KMS-11 (cell line): Measurements from ENCODE around the gene NDUFB7.

ENCODE experiments used
- H2AFZ ChIP-seq: fragments of 200-600 bp; sonication (generic); 2 replicates; pipeline ENCODE4 v1.6.1; 2016; ENCODE audit warnings: antibody characterized with exemption, mixed run types, low read depth
- H3K27ac ChIP-seq: fragments of 200-600 bp; sonication (generic); 2 replicates; pipeline ENCODE4 v1.6.1; 2016; ENCODE audit warnings: mild to moderate bottlenecking, mixed run types
- H3K27me3 ChIP-seq: fragments of 200-600 bp; sonication (generic); 2 replicates; pipeline ENCODE4 v1.6.1; 2017; ENCODE audit warnings: mild to moderate bottlenecking, low read depth, mixed run types, moderate library complexity; ENCODE audit not compliant: insufficient read depth
- H3K36me3 ChIP-seq: fragments of 200-600 bp; sonication (generic); 2 replicates; pipeline ENCODE4 v1.6.1; 2017; ENCODE audit warnings: mild to moderate bottlenecking, mixed run types; ENCODE audit not compliant: insufficient read depth
- H3K4me1 ChIP-seq: fragments of 200-600 bp; sonication (generic); 2 replicates; pipeline ENCODE4 v1.6.1; 2016; ENCODE audit warnings: mild to moderate bottlenecking, low read depth, mixed run types; ENCODE audit not compliant: poor library complexity, severe bottlenecking
- H3K4me2 ChIP-seq: fragments of 200-600 bp; sonication (generic); 2 replicates; pipeline ENCODE4 v1.7.0; 2016; ENCODE audit warnings: mild to moderate bottlenecking, mixed run types
- H3K4me3 ChIP-seq: fragments of 200-600 bp; sonication (generic); IDR thresholded peaks from 2 replicates; pipeline ENCODE4 v1.6.1; 2017; ENCODE audit warnings: low read depth, low read length, mixed read lengths; ENCODE audit not compliant: insufficient read depth
- H3K79me2 ChIP-seq: fragments of 200-600 bp; sonication (generic); 2 replicates; pipeline ENCODE4 v1.6.1; 2016; ENCODE audit warnings: low read depth, mixed run types; ENCODE audit not compliant: insufficient read depth
- H3K9ac ChIP-seq: fragments of 200-600 bp; sonication (generic); 2 replicates; pipeline ENCODE4 v1.6.1; 2016; ENCODE audit warnings: mild to moderate bottlenecking, mixed run types
- H4K20me1 ChIP-seq: fragments of 200-600 bp; sonication (generic); 2 replicates; pipeline ENCODE4 v1.6.1; 2016; ENCODE audit warnings: mild to moderate bottlenecking, mixed run types; ENCODE audit not compliant: insufficient read depth
- TF ChIP-seq, protein P1 (sequence below): fragments of 200-600 bp; sonication (generic); conservative IDR thresholded peaks from 2 replicates; pipeline ENCODE4 v1.6.1; 2017; ENCODE audit warnings: low read depth, mild to moderate bottlenecking, antibody characterized with exemption, low read length, moderate library complexity, mixed read lengths

NDUFB7 gene

DNA sequence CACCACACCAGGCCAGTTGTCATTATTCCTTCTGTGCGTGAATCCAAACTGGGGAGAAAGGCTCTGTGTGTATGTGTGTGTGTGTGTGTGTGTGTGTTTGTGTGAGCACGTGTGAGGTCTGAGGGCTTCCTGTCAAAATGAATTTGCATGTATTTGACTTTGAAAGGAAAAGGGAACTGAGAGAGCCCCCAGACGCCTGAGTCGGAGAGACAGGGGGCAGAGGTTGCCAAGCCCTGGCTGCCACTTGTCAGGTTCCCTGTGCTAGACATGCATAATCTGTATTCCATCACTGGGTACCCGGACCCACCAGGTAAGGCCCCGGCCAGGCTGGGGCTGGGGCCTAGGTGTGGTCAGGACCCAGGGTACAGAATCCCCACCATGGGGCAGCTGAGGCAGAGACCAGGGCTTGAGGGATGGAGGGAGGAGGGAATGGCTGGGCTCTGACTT lies 11.1 kb upstream of the NDUFB7 start, which contains the start of gene CLEC17A:
Gene CLEC17A, plus strand, starts transcription at position 191 of the 447 bp plus-strand sequence. Its CDS starts 77 bp downstream, at position 268.
- Histone ChIP-seq H3K27ac (no peak within 1 kb of the TSS), H3K4me3 (no peak within 1 kb of the TSS), H3K36me3 (no peaks in the 10 kb centered on the region), H2AFZ (no peak within 1 kb of the TSS), H3K79me2 (no peaks in the 10 kb centered on the region), H3K4me2 (no peak within 1 kb of the TSS), H3K4me1 (no peaks in the 10 kb centered on the region), H4K20me1 (no peaks in the 10 kb centered on the region), H3K27me3 (peaks cover 2% of the 10 kb centered on the region; the same call in 1 of the 2 replicates), H3K9ac (no peak within 1 kb of the TSS)
- TF ChIP-seq, protein P1, sequence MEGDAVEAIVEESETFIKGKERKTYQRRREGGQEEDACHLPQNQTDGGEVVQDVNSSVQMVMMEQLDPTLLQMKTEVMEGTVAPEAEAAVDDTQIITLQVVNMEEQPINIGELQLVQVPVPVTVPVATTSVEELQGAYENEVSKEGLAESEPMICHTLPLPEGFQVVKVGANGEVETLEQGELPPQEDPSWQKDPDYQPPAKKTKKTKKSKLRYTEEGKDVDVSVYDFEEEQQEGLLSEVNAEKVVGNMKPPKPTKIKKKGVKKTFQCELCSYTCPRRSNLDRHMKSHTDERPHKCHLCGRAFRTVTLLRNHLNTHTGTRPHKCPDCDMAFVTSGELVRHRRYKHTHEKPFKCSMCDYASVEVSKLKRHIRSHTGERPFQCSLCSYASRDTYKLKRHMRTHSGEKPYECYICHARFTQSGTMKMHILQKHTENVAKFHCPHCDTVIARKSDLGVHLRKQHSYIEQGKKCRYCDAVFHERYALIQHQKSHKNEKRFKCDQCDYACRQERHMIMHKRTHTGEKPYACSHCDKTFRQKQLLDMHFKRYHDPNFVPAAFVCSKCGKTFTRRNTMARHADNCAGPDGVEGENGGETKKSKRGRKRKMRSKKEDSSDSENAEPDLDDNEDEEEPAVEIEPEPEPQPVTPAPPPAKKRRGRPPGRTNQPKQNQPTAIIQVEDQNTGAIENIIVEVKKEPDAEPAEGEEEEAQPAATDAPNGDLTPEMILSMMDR = no peak

DNA sequence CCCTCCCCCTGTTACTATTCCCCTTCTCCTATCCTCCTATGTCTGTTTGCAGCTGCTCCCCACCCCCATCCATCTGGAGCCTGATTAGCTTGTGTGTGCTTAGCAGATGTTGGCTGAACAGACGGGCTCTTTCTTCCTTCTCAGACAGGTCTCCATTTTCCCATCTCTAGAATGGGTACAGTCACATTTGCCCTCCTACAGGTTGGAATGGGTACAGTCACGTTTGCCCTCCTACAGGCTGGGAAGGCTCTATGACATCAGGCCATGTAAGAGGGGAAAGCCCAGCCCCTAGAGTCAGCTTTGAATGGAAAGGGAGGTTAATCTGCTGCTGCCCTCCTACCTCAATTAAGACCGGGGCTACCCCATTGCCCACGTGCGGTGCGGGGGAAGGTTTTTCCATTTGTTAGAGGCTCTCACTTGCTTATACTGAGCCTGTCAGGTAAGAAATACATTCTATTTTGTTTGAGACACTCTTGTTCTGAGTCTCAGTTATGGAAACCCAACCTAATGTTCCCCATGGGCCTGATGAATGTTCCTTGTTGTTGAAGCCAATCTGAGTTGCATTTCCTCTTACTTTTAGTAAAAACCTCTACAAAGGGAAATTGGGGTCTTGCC lies 8.9 kb upstream of the NDUFB7 start:
- Histone ChIP-seq H3K4me1 (no peaks in the 10 kb centered on the region), H3K36me3 (no peaks in the 10 kb centered on the region), H4K20me1 (no peaks in the 10 kb centered on the region), H3K4me3 (no peak overlapping the region), H3K27me3 (no peaks in the 10 kb centered on the region), H3K79me2 (no peaks in the 10 kb centered on the region), H2AFZ (no peak overlapping the region), H3K9ac (no peak overlapping the region), H3K4me2 (no peak overlapping the region), H3K27ac (no peak overlapping the region)
- TF ChIP-seq, protein P1 = no peak

DNA sequence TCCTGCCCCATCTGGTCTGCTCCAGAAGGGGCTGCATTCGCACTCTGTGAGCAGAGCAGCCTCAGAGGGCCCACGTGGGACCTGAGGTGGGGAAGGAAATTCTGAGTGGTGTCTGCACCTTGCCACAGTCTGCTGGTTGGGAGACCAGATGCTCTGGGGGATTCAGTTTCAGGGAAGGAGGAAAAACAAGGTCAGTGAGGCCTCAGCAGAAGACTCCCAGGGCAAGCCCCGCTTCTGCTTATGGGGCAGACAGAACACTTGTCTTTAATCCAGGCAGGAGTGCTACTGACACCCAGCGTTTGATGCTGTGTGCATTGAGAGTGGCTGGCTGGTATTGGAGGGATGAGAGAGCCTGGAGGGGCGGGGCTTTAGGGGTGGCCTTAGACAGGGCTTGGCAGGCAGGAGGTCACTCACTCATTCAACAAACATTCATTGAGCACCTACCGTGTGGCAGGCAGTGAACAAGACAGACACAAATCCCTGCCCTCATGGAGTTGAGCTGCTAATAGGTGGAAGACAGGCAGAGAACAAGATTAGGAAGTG lies 6.1 kb upstream of the NDUFB7 start:
- Histone ChIP-seq H3K4me1 (peaks cover 9% of the 10 kb centered on the region), H4K20me1 (no peaks in the 10 kb centered on the region), H3K27me3 (no peaks in the 10 kb centered on the region), H3K4me3 (no peak overlapping the region), H3K27ac (no peak overlapping the region), H2AFZ (no peak overlapping the region), H3K9ac (no peak overlapping the region), H3K79me2 (no peaks in the 10 kb centered on the region), H3K36me3 (no peaks in the 10 kb centered on the region), H3K4me2 (no peak overlapping the region)
- TF ChIP-seq, protein P1 = no peak

DNA sequence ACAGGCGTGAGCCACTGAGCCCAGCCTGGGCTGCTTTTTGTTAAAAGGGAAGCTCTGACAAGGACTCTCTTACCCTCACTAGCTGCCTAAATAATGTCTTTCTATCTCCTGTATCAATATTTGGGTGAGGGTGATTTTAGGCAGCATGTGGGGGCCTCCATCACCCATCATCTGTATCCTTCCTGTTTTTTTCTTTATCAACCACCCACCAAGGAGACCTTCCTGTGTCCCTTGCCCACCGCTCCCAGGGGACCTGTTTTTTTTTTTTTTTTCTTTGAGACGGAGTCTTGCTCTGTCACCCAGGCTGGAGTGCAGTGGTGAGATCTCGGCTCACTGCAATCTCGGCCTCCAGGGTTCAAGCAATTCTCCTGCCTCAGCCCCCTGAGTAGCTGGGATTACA lies 5.4 kb upstream of the NDUFB7 start:
- no peak overlapping the region for H3K4me2 ChIP-seq
- H3K27me3 ChIP-seq = no peaks in the 10 kb centered on the region
- TF ChIP-seq, protein P1 = no peak
- H4K20me1 ChIP-seq = no peaks in the 10 kb centered on the region
- H3K27ac ChIP-seq = no peak overlapping the region
- H3K36me3 ChIP-seq = no peaks in the 10 kb centered on the region
- H2AFZ ChIP-seq = no peak overlapping the region
- peaks cover 10% of the 10 kb centered on the region for H3K4me1 ChIP-seq
- no peak overlapping the region for H3K9ac ChIP-seq
- H3K79me2 ChIP-seq = no peaks in the 10 kb centered on the region
- no peak overlapping the region for H3K4me3 ChIP-seq
